ENCODE data around the gene CORO7.

The CORO7 gene

DNA sequence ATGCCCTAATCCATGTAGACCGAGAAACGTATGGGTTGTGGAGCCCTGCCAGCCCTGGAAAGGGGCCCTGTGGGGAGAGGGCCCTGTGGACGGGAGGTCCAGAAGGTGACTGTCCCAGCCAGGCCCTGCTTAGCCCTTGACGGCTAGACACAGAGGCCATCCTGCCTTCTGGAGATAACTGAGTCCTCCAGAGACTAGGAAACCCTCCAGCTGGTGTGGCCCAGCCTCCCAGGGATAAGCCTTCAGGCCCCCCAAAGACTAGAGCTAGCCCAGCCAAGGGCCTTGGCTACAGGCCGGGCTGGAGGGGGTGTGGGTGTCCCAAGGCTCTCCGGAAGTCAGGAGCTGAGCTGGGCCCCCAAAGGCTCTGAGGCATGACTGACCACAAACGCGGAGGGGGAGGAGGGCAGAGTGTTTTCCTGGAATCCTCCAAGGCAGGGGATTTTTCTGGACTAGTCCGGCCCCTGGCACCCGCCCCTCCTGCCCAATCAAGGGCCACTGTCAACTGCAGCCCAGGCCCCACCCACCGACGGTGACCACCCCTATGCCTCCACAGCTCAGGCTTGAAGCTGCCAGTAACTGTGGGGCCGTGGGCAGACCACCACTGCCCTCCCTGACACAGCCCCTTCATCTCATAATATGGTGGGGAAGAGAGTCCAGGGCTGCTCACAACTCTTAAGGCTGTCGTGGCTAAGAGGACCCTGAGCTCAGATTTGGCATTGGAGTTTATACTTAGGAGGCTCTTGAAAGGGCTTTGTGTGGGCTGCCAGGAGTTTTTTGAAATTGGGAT is 45.6 kb downstream of the CORO7 start:
- no peak for DNase-seq

DNA sequence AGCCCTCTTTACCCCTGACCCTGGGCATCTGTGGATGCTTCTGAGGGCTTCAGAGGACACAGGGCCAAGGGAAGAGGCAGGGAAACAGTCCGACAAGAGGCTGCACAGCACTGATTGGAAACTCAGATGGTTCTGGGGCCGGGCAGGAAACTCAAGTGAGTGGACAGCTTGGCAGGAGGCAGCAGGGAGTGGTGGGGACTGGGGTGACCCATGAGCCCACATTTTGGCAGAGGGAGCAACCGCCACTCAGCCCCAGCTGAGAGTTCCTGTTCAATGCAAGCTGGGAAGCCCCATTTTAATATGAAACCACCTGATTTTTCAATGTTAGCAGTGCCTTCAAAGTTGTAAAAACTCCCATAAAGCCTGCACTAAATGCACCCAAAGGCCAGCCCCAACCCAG is 46.2 kb downstream of the CORO7 start:
- no peak for DNase-seq

DNA sequence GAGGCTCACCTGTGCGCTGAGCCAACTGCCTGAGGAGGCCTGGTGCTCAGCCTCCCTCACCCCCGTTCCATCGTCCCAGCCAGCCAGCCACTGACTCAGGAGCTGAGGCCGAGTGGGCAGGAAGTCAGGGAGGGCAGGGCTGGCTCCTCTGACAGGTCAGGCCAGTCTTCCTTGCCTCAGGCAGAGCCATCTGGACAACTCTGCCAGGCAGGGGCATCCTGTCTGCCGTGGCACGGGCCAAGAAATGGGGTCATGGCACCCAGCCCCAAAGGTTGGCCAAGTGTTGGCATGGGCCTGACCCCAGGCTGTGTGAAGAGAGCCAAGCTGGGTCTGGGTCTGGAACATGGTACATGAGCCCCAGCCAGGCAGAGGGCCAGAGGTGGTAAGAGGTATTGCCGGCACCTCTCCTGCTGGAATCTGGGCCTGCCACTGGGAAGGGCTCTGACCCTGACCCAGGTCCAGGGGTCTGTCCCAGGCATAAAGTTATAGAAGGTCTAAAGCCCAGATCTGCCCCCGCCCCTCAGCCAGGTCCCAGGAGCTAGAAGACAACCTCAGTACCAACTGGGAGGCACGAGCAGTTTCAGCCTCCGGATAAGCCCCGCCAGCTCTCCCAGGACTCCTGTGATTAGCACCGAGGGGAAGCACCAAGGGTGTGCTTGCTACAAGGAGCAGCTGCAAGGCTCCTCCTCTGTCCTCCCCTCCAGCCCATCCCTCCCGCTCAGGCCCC is 47.2 kb downstream of the CORO7 start:
- no peak for DNase-seq

DNA sequence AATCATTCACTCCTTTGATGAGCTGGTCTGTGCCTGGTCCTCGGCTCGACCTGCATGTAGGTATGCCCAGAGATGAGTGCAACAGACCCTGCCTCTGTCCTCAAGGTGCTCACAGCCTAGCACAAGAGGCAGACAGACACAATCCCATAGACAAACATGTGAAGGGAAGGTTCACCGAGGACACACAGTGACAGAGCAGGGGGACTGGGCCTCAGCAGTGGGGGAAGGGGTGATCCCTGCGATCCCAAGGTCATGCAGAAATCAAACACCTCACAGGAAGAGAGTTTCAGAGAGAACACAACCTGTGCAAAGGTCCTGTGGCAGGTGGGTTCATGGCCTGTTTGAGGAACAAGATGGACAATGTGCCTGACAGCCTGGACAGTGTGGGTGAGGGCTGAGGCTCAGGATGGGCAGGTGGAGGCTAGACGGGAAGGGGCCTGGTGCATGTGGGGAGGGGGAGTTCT is 49.0 kb downstream of the CORO7 start:
- no peak for DNase-seq

DNA sequence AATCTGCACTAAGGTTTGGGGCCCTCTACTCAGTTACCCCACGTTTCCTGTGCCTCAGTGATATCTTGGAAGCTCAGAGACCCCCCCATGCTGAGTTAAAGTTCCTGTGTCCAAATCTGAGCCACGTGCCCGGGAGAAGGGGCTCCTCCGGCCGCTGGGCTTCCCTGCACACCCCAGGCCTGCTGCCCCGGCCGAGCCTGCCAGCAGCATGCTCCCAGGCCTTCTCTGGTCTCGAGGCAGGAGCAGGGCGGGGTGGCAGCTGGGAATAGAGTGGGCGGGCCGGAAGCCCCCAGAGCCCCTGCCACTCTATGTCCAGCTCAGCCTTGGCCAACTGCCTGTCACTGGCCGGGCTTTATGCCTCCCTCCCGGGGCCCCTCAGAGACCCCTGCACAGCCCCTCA is 50.4 kb downstream of the CORO7 start:
- DNase-seq = no peak

DNA sequence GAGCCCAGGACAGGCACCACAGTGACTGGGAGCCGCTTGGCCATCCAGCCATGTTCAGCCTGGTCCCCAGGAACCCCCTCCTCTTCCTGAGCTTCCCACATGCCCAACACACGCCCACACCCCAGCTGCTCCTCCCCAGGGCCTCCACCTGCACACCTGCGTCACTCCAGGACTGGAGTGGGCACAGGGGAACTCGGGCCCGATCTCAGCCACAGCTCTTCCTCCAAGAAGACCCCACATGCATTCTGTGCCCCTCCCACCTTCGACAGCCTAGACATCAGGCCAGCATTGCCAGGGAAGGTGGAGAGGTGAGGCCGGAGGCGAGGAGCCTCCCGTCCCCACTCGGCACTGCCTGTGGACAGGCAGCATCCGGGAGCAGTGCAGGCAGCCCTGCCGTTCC is 50.8 kb downstream of the CORO7 start:
- no peak for DNase-seq

DNA sequence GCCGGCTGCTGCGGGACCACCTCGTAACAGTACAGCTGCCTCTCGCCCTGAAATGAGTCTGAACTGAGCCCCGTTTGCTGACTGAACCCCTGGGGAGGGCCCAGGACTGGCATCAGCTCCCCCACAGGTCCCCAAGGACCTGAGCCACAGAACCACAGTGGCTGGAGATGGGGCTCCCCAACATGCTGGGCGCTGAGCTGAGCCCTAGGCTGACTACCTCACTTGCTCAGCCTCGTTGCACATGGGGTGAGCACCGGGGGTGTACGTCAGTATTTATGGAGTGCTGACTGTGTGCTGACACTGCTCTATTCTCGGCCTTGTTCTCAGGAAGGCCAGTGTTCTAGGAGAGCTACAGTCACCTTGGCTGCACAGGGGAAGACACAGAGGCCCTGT is 51.4 kb downstream of the CORO7 start:
- no peak for DNase-seq

DNA sequence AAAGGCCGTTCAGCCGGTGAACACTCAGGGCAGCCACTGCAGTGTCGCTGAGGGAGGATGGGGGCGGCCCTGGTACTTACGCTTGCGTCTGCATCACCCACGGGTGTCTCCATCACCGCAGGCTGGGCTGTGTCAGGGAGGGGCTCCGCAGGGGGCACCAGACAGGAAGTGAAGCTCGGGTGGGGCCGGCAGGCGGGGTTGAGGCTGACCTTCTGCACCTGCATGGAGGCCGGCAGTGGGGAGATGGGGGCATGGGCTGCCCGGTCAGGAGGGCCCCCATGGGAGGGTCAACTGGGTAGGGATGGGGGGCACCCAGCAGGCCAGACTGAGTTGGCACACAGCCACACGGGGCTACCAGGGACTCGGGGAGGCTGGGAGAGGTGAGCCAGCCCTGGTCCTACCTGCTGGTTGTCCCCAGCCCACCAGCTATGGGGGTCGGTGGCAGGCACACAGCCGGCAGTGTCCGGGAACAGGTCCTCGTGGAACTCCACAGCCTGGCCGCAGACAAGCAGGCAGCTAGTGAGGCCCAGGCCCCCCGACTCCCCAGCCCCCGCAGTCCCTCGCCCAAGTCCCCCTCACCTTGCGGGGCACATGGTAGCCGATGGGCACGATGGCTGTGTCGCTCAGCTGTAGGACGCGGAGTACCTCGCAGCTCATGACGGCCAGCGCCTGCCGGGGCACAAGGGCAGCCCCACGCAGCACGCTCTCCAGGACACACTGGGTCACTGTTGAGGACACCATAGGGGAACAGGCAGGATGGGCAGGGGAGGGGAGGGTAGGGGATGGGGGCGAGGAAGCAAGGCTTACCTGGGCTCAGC is 52.0 kb downstream of the CORO7 start:
- DNase-seq = no peak

DNA sequence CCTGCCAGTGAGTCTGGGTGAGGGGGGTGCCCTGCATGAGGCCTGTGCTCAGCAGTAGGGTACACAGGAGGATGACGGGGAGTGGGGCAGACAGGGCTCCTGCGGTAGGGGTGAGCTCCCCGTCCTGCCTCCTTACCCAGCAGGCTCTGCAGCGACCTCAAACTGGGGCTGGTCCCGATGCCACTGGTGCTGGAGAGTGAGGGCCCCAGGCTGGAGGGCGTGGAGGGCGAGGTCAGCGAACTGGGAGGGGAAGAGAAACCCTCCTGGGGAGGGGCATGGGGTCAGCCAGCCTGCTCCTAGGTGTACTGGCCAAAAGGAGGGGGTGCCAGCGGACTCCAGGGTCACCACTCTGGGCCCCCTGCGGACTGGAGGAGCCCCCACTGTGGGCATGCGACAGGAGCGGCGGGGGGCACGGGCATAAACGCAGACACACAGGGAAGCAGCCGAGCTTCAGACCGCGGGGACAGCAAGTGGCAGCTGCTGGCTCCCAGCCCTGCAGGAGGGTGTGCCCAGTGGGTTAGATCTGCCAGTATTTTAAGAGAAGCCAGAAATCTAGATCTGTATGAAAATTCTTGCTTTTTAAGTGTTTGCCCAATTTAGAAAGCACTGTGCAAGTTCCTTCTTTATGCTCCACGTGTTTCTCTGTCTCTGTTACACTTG is 53.8 kb downstream of the CORO7 start:
- no peak for DNase-seq

DNA sequence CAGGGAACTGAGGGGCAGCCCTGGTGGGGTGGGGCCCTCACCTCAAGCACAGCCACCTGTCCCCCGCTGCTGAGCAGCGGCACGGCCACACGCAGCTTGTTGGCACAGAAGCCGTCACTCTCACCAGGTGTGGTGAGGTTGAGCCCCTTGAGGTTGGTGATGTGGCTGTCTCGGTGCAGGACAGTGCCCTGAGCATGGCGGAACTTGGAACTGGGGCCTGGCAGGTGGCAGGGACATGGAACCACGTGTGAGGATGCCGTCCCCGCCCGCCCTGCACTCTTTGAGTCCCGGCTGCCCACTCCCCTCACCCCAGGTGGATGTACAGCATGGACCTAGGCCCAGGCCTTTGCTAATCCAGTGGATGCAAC is 54.5 kb downstream of the CORO7 start:
- no peak for DNase-seq

DNA sequence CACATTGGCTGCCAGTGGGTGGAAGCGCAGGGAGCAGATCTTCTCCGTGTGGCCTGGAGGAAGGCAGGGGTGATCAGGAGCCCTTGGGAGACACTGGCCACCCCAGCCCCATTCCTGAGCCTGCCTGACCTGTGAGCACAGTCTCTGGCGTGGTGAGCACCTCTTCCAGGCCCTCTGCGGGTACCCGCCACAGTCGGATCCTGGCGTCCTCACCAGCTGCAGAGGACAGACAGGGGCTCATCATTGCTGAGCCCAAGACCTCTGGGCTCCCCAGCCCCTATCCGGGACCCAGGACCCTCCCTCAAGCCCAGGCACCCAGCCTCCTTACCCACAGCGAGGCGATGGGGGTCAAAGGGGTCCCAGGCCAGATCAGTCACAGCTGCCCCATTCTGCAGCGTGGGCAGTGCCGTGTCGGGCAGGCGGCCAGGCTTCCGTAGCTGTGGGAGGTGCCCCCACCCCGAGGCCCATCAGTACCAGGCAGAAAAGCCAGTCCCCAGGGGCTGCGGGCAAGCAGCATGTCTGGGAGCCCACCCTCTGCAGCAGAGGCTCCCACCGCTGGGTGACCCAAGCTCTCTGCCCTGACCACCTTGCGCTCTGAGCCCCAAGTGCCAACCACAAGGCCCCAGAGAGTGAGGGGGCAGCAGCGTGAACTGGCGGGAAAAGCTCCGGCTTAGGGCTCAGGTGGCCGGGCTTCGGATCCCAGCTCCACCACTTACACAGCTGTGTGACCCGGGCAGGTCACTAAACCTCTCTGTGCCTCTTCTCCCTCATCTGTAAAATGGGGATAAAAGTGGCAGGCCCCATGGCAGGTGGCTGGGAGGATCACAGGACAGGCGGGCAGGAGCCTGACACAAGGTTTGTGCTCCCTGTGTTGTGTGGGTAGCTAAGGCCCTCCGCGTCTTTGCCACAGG is 55.1 kb downstream of the CORO7 start:
- no peak for DNase-seq

DNA sequence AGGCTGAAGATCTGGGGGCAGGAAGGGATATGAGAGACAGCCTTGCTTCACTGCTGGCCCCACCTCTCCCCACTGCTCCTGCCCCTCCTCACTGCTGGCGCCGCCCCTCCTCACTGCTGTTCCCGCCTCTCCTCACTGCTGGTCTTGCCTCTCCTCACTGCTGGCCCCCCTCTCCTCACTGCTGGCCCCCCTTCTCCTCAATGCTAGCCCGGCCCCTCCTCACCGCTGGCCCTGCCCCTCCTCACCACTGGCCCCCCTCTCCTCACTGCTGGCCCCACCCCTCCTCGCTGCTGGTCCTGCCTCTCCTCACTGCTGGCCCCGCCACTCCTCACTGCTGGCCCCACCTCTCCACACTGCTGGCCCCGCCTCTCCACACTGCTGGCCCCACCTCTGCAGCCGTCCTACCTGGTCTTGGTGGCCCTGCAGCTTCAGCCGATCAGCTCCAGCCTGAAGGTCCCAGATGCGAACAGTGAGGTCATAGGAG is 55.8 kb downstream of the CORO7 start:
- DNase-seq = no peak

DNA sequence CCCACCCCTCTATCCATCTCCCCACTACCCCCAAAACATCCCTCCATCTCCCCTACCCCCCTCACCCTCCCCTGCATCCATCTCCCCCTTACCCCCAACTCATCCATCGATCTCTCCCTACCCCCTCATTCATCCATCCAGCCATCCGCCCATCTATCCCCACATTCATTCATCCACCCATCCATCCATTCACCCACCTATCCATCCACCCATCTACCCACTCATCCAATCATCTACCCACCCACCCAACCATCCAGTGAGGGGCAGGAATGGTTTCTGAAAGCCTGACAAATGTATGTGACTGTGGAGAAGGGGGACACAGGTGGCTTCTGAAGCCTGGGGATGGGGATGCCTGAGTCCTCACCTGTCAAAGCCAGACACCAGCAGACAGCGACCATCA is 56.5 kb downstream of the CORO7 start:
- no peak for DNase-seq

DNA sequence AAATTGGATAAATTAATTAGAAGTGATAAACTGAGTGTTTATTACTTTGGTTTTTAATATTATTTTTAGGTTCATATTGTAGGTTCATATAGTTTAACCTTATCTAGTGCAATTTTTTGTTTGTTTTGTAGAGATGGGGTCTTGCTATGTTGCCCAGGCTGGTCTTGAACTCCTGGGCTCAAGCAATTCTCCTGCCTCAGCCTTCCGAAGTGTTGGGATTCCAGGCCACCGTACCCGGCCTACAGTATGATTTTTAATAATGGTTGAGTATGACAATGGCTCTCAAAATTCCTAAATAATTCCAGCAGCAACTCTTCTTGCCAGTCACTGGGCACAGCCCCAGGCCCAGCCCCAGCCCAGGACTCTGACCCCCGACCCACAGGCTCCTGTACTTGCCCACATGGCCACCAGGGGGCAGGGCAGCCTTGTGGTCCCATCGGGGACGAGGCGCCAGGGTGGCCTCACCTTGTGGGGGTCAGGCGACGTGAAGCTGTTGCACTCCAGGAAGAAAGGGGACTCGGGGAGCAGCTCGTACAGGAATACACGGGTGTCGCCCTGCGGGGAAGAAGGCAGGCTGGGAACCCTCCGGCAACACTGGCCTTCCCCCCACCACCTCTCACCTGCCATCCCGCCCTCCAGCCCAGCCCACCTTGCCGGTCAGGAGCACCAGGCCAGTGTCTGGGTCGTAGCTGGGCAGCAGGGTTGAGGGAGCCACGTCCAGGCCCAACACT is 57.4 kb downstream of the CORO7 start:
- peak; percentile 64 for DNase-seq

DNA sequence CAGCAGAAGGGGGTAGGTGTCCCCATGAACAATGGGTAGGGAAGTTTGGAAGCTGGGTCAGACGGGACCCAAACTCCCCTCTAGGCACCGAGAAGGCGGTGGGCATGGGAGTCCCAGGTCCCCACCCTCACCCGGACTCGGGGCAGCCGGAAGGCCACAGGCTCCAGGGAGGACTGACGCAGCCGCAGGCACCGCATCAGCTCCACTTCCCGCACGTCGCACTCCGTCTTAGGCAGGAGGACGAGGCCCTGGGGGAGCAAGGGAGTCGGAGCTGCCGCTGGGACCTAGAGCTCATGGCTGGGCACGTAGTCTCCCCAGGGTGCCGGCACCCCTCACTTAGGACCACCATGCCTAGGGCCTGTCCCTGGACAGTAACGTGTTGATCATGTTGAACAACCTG is 58.2 kb downstream of the CORO7 start:
- DNase-seq = no peak

DNA sequence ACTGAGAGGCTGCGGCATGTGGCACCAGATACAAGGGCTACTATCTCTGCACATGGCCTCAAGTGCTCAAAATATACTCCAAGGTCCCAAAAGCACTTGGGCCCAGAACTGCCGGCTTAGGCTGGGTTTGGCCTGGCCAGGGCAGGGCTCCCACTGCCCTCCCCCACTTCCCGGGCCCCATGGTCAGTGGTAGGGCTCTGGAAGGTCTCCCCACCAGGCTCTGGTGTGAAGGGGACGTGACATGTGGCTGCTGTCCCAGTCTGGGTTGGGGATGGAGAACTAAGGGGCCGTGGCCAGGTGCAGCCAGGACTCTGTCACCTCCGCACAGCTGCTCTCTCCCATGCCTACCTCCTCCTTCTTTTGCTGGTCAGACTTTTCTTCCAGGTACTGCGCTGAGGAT is 59.6 kb downstream of the CORO7 start:
- no peak for DNase-seq

DNA sequence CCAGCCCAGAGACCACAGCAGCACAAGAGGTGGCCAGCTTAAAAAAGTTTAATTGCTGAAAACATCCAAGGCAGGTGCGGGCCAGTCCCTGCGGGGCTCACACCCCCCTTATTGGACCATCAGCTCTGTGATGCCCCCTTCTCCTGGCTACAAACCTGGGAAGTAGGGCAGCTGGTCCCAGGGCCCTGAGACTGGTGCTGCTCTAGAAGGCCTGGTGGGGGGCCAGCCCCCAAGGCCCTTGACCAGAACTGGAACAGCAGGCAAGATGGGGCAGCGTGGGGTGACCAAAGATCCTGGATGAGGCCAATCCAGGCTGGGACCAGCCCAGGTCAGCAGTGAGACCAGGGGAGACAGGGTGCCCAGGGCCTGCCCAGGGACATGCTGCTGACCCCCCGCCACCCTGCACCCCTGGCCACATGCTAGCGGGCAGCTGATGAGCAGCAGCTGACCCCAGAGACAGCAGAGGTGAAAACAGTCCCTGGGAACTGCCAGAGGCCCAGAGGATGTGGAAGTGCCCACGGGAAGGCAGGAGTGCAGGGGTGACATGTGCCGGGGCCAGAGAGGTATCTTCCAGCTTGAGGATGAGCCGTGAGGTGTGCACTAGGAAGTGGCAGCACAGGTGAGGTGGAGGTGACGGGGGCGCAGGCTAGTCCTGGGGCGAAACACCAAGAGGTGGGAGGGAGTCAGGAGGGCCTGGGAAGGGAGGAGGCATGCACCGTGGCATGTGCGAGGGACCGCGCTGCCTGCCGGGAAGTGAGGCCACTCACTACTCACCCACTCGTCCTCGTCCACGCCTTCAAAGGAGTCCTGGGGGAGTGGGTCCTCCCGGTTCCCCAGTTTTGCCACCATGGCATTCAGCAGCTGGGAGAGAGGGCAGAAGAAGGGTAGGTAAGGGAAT is 61.6 kb downstream of the CORO7 start:
- no peak for DNase-seq

DNA sequence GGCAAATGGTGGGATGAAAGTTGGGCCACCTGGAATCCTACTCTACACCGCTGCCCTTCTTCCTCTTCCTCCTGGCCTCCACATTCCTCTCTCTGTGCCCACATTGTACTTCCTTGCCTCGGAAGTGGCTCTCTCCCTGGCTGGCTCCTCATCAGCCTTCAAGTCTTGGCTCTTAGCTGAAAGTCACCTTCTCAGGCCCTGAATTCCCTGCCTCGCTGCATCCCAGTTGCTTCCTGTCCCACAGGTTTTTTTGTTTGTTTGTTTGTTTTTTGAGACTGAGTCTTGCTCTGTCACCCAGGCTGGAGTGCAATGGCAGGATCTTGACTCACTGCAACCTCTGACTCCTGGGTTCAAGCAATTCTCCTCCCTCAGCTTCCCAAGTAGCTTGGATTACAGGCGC is 62.7 kb downstream of the CORO7 start:
- no peak for DNase-seq

DNA sequence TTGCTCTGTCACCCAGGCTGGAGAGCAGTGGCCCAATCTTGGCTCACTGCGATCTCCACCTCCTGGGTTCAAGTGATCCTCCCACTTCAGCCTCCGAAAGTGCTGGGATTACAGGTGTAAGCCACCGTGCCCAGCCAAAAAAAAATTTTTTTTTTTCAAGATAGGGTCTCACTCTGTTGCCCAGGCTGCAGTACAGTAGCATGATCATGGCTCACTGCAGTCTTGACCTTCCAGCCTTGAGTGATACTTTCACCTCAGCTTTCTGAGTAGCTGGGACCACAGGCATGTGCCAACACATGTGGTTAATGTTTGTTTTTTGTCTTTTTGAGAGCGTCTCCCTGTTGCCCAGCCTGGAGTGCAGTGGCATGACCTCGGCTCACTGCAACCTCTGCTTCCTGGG is 63.6 kb downstream of the CORO7 start:
- DNase-seq = no peak

DNA sequence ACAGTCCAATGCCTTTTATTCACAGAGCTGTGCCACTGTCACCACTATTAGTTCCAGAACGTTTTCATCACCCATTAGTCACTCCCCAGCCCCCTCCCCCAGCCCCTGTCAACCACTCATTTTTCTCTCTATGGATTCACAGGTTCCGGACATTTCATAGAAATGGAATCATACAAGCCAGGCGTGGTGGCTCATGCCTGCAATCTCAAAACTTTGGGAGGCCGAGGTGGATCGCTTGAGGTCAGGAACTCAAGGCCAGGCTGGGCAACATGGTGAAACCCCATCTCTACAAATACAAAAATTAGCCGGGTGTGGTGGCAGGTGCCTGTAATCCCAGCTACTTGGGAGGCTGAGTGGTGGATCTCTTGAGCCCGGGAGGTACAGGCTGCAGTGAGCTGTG is 64.5 kb downstream of the CORO7 start:
- no peak for DNase-seq
